OCI-LY3 (cell line): ENCODE measurements around the gene LMNTD1.

Experiments used
- EZH2phosphoT487 ChIP-seq: fragments of 200-600 bp; shearing (Covaris generic); IDR thresholded peaks from 2 replicates; pipeline ENCODE4 v1.6.1; 2018; ENCODE audit warnings: antibody characterized with exemption, mixed run types, low read depth
- TF ChIP-seq, protein P1 (sequence below): fragments of 200-600, 300-600 bp; sonication (generic); IDR thresholded peaks from 2 replicates; pipeline ENCODE4 v1.5.1; 2014; ENCODE audit warnings: antibody characterized with exemption, low read length, low read depth

DNA sequence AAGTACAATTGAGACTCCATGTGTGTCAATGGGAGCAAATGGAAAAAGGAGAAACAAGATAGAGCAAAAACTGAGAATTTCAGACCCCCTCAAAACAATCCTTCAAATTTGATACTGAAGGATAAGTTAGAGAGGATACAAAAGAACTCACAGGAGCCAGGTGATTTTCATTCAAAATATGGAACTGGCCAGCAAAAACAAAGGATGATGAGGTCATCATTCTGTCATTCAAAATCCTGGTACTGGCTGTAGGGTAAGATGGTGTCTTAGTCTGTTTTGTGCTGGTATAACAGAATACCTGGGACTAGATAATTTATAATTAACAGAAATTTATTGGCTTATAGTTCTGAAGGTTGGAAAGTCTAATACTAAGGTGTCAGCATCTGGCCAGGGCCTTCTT is 80.6 kb downstream of the LMNTD1 start:
- TF ChIP-seq, protein P1, sequence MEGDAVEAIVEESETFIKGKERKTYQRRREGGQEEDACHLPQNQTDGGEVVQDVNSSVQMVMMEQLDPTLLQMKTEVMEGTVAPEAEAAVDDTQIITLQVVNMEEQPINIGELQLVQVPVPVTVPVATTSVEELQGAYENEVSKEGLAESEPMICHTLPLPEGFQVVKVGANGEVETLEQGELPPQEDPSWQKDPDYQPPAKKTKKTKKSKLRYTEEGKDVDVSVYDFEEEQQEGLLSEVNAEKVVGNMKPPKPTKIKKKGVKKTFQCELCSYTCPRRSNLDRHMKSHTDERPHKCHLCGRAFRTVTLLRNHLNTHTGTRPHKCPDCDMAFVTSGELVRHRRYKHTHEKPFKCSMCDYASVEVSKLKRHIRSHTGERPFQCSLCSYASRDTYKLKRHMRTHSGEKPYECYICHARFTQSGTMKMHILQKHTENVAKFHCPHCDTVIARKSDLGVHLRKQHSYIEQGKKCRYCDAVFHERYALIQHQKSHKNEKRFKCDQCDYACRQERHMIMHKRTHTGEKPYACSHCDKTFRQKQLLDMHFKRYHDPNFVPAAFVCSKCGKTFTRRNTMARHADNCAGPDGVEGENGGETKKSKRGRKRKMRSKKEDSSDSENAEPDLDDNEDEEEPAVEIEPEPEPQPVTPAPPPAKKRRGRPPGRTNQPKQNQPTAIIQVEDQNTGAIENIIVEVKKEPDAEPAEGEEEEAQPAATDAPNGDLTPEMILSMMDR: no peak
- TF ChIP-seq EZH2phosphoT487: no peak
